GM12892 (cell line): ENCODE measurements around the gene TNFAIP2.

ENCODE experiments used
- POLR2A ChIP-seq: IDR thresholded peaks from 2 replicates; pipeline ENCODE4 v1.6.1; 2011; ENCODE audit warnings: low read depth, low read length, control low read depth
- POLR2AphosphoS5 ChIP-seq: IDR thresholded peaks from 2 replicates; pipeline ENCODE4 v1.6.1; 2011; ENCODE audit warnings: low read depth, low read length, control low read depth
- TAF1 ChIP-seq: IDR thresholded peaks from 2 replicates; pipeline ENCODE4 v1.6.1; 2011; ENCODE audit warnings: low read depth, mild to moderate bottlenecking, control low read depth, low read length, borderline replicate concordance

- TF ChIP-seq POLR2A (no peak), POLR2AphosphoS5 (no peak), TAF1 (no peak)
Measured at GRCh38 chr14:103134919-103135318, 11.7 kb downstream of the TNFAIP2 start.
